GM12878 (cell line): ENCODE results near the gene ZNF264. TPM values are rescaled to one million over a fixed set of nuclear protein-coding genes. Genes with fewer than 3 reads are reported as not detected.

Source experiments
- ASH2L ChIP-seq: fragments of 300-600, 200-600 bp; sonication (generic); IDR thresholded peaks from 2 replicates; pipeline ENCODE4 v1.6.1; 2017; ENCODE audit warnings: low read depth, mild to moderate bottlenecking, borderline replicate concordance
- BMI1 ChIP-seq: fragments of 450-650 bp; IDR thresholded peaks from 2 replicates; pipeline ENCODE4 v1.6.1; 2016; ENCODE audit warnings: mild to moderate bottlenecking, moderate library complexity, borderline replicate concordance
- CBX3 ChIP-seq: fragments of 200-600 bp; sonication (generic); IDR thresholded peaks from 2 replicates; pipeline ENCODE4 v1.6.1; 2016; ENCODE audit warnings: low read depth, borderline replicate concordance
- CEBPZ ChIP-seq: fragments of 150-350 bp; IDR thresholded peaks from 2 replicates; pipeline ENCODE4 v1.6.1; 2016; ENCODE audit warnings: low read depth, low read length
- IKZF2 ChIP-seq, 2 experiments: fragments of 450-650 bp; IDR thresholded peaks; 2 replicates each; pipeline ENCODE4 v1.6.1; 2017; ENCODE audit warnings: mild to moderate bottlenecking in 2 of 2, moderate library complexity in 2 of 2
- NFIC ChIP-seq: IDR thresholded peaks from 2 replicates; pipeline ENCODE4 v1.6.1; 2012; ENCODE audit warnings: low read depth, mild to moderate bottlenecking, inconsistent platforms, low read length, moderate library complexity
- PML ChIP-seq: IDR thresholded peaks from 2 replicates; pipeline ENCODE4 v1.6.1; 2012; ENCODE audit warnings: low read length, inconsistent platforms
- RELB ChIP-seq: fragments of 450-650 bp; IDR thresholded peaks from 2 replicates; pipeline ENCODE4 v1.6.1; 2017; ENCODE audit warnings: low read depth, mild to moderate bottlenecking, moderate library complexity
- SMARCA5 ChIP-seq: fragments of 450-650 bp; IDR thresholded peaks from 2 replicates; pipeline ENCODE4 v1.6.1; 2017; ENCODE audit warnings: mild to moderate bottlenecking
- SP1 ChIP-seq: IDR thresholded peaks from one replicate; pipeline ENCODE4 v1.6.1; 2011; ENCODE audit warnings: low read depth, low read length
- TCF12 ChIP-seq: IDR thresholded peaks from 2 replicates; pipeline ENCODE4 v1.6.1; 2011; ENCODE audit warnings: low read depth, mild to moderate bottlenecking, low read length
- YBX1 ChIP-seq: fragments of 450-650 bp; IDR thresholded peaks from 2 replicates; pipeline ENCODE4 v1.6.1; 2016; ENCODE audit warnings: antibody characterized with exemption
- ZBED1 ChIP-seq: IDR thresholded peaks from 2 replicates; pipeline ENCODE4 v1.6.1; 2016; ENCODE audit warnings: borderline replicate concordance
- ZNF217 ChIP-seq: fragments of 450-650 bp; IDR thresholded peaks from 2 replicates; pipeline ENCODE4 v1.6.1; 2017; ENCODE audit warnings: antibody characterized with exemption, mild to moderate bottlenecking
- ZNF384 ChIP-seq: IDR thresholded peaks from 2 replicates; pipeline ENCODE4 v1.6.1; 2012; ENCODE audit warnings: low read depth, mild to moderate bottlenecking, low read length, improper control_type of control experiment, borderline replicate concordance
- ZSCAN29 ChIP-seq: fragments of 450-650 bp; IDR thresholded peaks from 2 replicates; pipeline ENCODE4 v1.6.1; 2017; ENCODE audit warnings: mild to moderate bottlenecking, moderate library complexity
- polyA plus RNA-seq, 11 experiments: library from polyadenylated mRNA; depleted of rRNA in 4 of 11; unstranded in 6 of 11; stranded (reverse) in 5 of 11; fragments of >200 nt; fragmentation: Nextera tagmentation in 4 of 11; fragmentation: Illumina TruSeq in 1 of 11; extraction: Ambion mirVana in 4 of 11; extraction: Trizol in 1 of 11; gene quantifications; 1 replicate in 1 of 11; 2 replicates in 10 of 11; pipeline versions ENCODE4 v1.2.1 to v1.2.3, GENCODE V29; 2011 to 2016; ENCODE audit warnings: inconsistent platforms in 2 of 11, missing spikeins in 2 of 11, low read depth in 1 of 11
- total RNA-seq, 4 experiments: library from RNA; depleted of rRNA in 3 of 4; stranded (reverse); fragments of >200 nt in 3 of 4; fragmentation: Illumina TruSeq in 1 of 4; extraction: Trizol in 1 of 4; gene quantifications; 2 replicates each; pipeline versions ENCODE4 v1.2.1 to v1.2.3, GENCODE V29; 2013 to 2021
- TF ChIP-seq, protein P1 (sequence below): IDR thresholded peaks from 2 replicates; pipeline ENCODE4 v1.6.1; 2011; ENCODE audit warnings: borderline replicate concordance, low read depth, mild to moderate bottlenecking, moderate library complexity, mixed read lengths, low read length; ENCODE audit not compliant: insufficient read depth; ENCODE audit errors: extremely low read length
- TF ChIP-seq, protein P2 (sequence below): IDR thresholded peaks from 2 replicates; pipeline ENCODE4 v1.6.1; 2012; ENCODE audit warnings: mild to moderate bottlenecking, low read depth, low read length

The ZNF264 gene
- total and polyA plus RNA-seq, 10 of the 15 experiments (the other 5 are each of a cell fraction or from before 2014, with no cell fraction given): 0.76 to 22.9 (median 9.4) TPM

DNA sequence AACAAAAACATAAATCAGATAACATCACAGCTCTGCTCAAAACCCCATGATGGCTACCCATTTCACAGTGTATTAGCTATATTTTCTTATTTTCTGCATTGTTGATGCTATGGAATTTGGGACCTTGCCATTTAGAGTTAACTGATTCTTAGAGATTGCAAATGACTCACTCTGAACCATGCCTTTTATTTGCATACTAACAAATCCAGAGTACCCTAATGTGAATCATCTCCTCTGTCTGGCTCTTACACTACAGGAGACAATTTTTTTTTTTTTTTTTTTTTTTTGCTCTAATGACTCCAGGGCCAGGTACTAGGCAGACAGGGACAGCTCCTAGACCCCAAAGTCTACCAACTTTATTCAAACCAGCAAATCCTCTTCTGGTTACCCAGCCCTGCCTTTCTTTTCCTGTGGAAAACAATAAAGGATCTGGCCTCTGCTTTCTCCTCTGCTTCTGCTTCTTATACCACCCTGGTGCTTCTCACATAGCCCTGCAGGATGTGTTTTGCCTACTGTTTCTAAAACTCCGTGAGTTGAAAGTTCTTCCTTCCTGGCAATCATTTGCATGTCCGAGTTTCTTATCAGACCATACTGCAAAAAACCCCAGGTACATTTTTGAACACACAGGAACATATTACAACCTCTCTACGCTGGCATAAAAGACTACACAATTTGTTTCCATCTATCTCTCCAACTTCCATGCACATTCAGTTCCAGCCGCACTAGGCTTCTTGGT lies 78.4 kb downstream of the ZNF264 start (continued):
- TF ChIP-seq SP1 (no peak), IKZF2 (IDR thresholded peaks at IDR 0.05) (peak; percentile 8 to 34; a peak in 3 of 4 replicates), ZNF217 (no peak), NFIC (peak; percentile 53), ASH2L (no peak), CEBPZ (no peak), PML (0 out of 2 replicates have a peak, but pooled peaks have one; percentile 22), RELB (no peak), ZBED1 (no peak), TCF12 (no peak), CBX3 (no peak), ZSCAN29 (no peak), ZNF384 (peak; percentile 57), YBX1 (no peak), SMARCA5 (no peak), BMI1 (no peak)
- TF ChIP-seq, protein P1, sequence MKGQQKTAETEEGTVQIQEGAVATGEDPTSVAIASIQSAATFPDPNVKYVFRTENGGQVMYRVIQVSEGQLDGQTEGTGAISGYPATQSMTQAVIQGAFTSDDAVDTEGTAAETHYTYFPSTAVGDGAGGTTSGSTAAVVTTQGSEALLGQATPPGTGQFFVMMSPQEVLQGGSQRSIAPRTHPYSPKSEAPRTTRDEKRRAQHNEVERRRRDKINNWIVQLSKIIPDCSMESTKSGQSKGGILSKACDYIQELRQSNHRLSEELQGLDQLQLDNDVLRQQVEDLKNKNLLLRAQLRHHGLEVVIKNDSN: no peak
- TF ChIP-seq, protein P2, sequence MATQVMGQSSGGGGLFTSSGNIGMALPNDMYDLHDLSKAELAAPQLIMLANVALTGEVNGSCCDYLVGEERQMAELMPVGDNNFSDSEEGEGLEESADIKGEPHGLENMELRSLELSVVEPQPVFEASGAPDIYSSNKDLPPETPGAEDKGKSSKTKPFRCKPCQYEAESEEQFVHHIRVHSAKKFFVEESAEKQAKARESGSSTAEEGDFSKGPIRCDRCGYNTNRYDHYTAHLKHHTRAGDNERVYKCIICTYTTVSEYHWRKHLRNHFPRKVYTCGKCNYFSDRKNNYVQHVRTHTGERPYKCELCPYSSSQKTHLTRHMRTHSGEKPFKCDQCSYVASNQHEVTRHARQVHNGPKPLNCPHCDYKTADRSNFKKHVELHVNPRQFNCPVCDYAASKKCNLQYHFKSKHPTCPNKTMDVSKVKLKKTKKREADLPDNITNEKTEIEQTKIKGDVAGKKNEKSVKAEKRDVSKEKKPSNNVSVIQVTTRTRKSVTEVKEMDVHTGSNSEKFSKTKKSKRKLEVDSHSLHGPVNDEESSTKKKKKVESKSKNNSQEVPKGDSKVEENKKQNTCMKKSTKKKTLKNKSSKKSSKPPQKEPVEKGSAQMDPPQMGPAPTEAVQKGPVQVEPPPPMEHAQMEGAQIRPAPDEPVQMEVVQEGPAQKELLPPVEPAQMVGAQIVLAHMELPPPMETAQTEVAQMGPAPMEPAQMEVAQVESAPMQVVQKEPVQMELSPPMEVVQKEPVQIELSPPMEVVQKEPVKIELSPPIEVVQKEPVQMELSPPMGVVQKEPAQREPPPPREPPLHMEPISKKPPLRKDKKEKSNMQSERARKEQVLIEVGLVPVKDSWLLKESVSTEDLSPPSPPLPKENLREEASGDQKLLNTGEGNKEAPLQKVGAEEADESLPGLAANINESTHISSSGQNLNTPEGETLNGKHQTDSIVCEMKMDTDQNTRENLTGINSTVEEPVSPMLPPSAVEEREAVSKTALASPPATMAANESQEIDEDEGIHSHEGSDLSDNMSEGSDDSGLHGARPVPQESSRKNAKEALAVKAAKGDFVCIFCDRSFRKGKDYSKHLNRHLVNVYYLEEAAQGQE: 0 out of 2 replicates have a peak, but pooled peaks have one; percentile 41
